Chondrocyte (in vitro differentiated cells): ENCODE data around the gene DNAJB6. TPM values are rescaled to one million over a fixed set of nuclear protein-coding genes. Genes with fewer than 3 reads are reported as not detected.
A peak's percentile ranks its signal among the peaks of the same experiment; 100 is the strongest.

Experiments used
- DNase-seq: peaks from one replicate; pipeline ENCODE4 v3.0.0; 2021; ENCODE audit warnings: mixed read lengths, low spot score
- H3K27ac Mint-ChIP-seq: one replicate; pipeline ENCODE4 v1.8.0; 2021; ENCODE audit warnings: mild to moderate bottlenecking, moderate library complexity, mixed read lengths; ENCODE audit not compliant: unreplicated experiment
- H3K27me3 Mint-ChIP-seq: 2 replicates; pipeline ENCODE4 v1.8.0; 2021; ENCODE audit warnings: low read depth, mixed read lengths
- H3K36me3 Mint-ChIP-seq: 2 replicates; pipeline ENCODE4 v1.8.0; 2021; ENCODE audit warnings: low read depth, mixed read lengths
- H3K4me1 Mint-ChIP-seq: 2 replicates; pipeline ENCODE4 v1.8.0; 2021; ENCODE audit warnings: low read depth, mild to moderate bottlenecking, mixed read lengths
- H3K4me3 Mint-ChIP-seq: one replicate; pipeline ENCODE4 v1.8.0; 2021; ENCODE audit warnings: mild to moderate bottlenecking, moderate library complexity, mixed read lengths; ENCODE audit not compliant: unreplicated experiment
- H3K9me3 Mint-ChIP-seq: 2 replicates; pipeline ENCODE4 v1.8.0; 2021; ENCODE audit warnings: low read depth, mixed read lengths
- CTCF ChIP-seq: fragments of 200-600 bp; sonication (generic); IDR thresholded peaks from 2 replicates; pipeline ENCODE4 v1.5.0; 2021; ENCODE audit warnings: antibody characterized with exemption, mild to moderate bottlenecking, moderate library complexity
- total RNA-seq: library from RNA; stranded (reverse); gene quantifications from 3 replicates; pipeline ENCODE4 v1.2.1, GENCODE V29; 2021

The DNAJB6 gene
- total RNA-seq, 1 donor from 2014 or later: 108 TPM

- no peak for TF ChIP-seq CTCF
- peaks cover 9% of the 10 kb centered on the region for H3K4me1 Mint-ChIP-seq
- H3K27me3 Mint-ChIP-seq: no peaks in the 10 kb centered on the region
- peak overlapping the region; percentile 59 for H3K27ac Mint-ChIP-seq
- peaks cover 2% of the 10 kb centered on the region for H3K36me3 Mint-ChIP-seq
- H3K9me3 Mint-ChIP-seq: no peaks in the 10 kb centered on the region
- H3K4me3 Mint-ChIP-seq: no peak overlapping the region
- DNase-seq: no peak
Observed at GRCh38 chr7:157423348-157423747, 86.5 kb downstream of the DNAJB6 start.

GRCh38 chr7:157423886-157424565 lies 87.2 kb downstream of the DNAJB6 start:
- H3K27ac Mint-ChIP-seq: no peak overlapping the region
- H3K36me3 Mint-ChIP-seq: peaks cover 2% of the 10 kb centered on the region
- H3K27me3 Mint-ChIP-seq: no peaks in the 10 kb centered on the region
- DNase-seq: peak; percentile 94
- peaks cover 9% of the 10 kb centered on the region for H3K4me1 Mint-ChIP-seq
- H3K4me3 Mint-ChIP-seq: no peak overlapping the region
- no peak for TF ChIP-seq CTCF
- H3K9me3 Mint-ChIP-seq: no peaks in the 10 kb centered on the region

GRCh38 chr7:157425137-157425731 lies 88.4 kb downstream of the DNAJB6 start:
- H3K4me3 Mint-ChIP-seq: no peak overlapping the region
- DNase-seq: peak; percentile 91
- H3K4me1 Mint-ChIP-seq: peaks cover 9% of the 10 kb centered on the region
- H3K36me3 Mint-ChIP-seq: no peaks in the 10 kb centered on the region
- no peak for TF ChIP-seq CTCF
- H3K9me3 Mint-ChIP-seq: no peaks in the 10 kb centered on the region
- H3K27ac Mint-ChIP-seq: no peak overlapping the region
- no peaks in the 10 kb centered on the region for H3K27me3 Mint-ChIP-seq

DNA sequence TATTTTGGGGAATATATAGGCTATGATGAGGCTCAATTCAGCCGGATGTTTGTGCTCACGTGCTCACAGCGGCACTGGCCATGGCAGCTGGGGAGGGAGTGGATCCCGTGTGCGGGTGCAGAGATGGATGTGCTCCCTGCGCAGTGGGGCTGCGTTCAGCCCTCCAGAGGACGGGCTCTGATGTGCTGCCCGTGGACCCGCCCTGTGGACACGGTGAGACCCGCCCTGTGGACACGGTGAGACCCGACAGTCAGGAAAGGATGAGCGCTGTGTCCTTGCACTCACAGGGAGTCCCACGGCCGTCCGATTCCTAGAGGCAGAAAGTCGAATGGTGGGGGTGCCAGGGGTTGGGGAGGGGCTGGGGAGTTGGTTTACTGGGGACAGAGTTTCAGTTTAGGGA lies 89.0 kb downstream of the DNAJB6 start:
- no peaks in the 10 kb centered on the region for H3K36me3 Mint-ChIP-seq
- TF ChIP-seq CTCF: no peak
- DNase-seq: peak; percentile 84
- H3K9me3 Mint-ChIP-seq: no peaks in the 10 kb centered on the region
- H3K27me3 Mint-ChIP-seq: no peaks in the 10 kb centered on the region
- H3K4me1 Mint-ChIP-seq: peaks cover 9% of the 10 kb centered on the region
- no peak overlapping the region for H3K27ac Mint-ChIP-seq
- H3K4me3 Mint-ChIP-seq: no peak overlapping the region

- Mint-ChIP-seq H3K27me3 (no peaks in the 10 kb centered on the region), H3K4me3 (no peak overlapping the region), H3K27ac (no peak overlapping the region), H3K9me3 (no peaks in the 10 kb centered on the region), H3K4me1 (peaks cover 9% of the 10 kb centered on the region), H3K36me3 (no peaks in the 10 kb centered on the region)
- peak; percentile 88 for DNase-seq
- no peak for TF ChIP-seq CTCF
Observed at GRCh38 chr7:157426463-157427301, 89.9 kb downstream of the DNAJB6 start.
